Prostate gland (tissue), 2 donors: ENCODE data around the gene SPINT4. TPM values are rescaled to one million over a fixed set of nuclear protein-coding genes. Genes with fewer than 3 reads are reported as not detected.
"Not testable (repeated sequence)": the region's sequence is repeated elsewhere in the genome, so short reads cannot be mapped to it uniquely, and the experiment has no call there.

ENCODE experiments used
- DNase-seq: peaks from one replicate; pipeline ENCODE4 v3.0.0-alpha.2; 2019; ENCODE audit warnings: low spot score
- H3K27ac ChIP-seq, 2 donors: fragments of 200-600 bp; sonication (generic); 2 replicates each; pipeline ENCODE4 v1.5.1; 2017 to 2019
- H3K27me3 ChIP-seq: fragments of 200-600 bp; sonication (generic); replicated peaks from 2 replicates; pipeline ENCODE4 v1.5.1; 2019; ENCODE audit not compliant: insufficient read depth
- H3K36me3 ChIP-seq, 2 donors: fragments of 200-600 bp; sonication (generic); 1 replicate in 1 of 2; 2 replicates in 1 of 2; pipeline versions ENCODE4 v1.5.1 to v1.8.1; 2017 to 2019
- H3K4me1 ChIP-seq: fragments of 200-600 bp; sonication (generic); replicated peaks from 2 replicates; pipeline ENCODE4 v1.5.1; 2019
- H3K4me3 ChIP-seq, 2 donors: fragments of 200-600 bp; sonication (generic); 2 replicates each; pipeline ENCODE4 v1.5.1; 2017 to 2019
- H3K9me3 ChIP-seq: fragments of 200-600 bp; sonication (generic); 2 replicates; pipeline ENCODE4 v1.5.1; 2017
- CTCF ChIP-seq, 4 experiments: fragments of 200-600 bp in 2 of 4; fragments of 450-650 bp in 2 of 4; sonication (generic) in 2 of 4; IDR thresholded peaks; 1 replicate in 3 of 4; 2 replicates in 1 of 4; pipeline ENCODE4 v1.5.1; 2016 to 2019; ENCODE audit warnings: antibody characterized with exemption in 4 of 4, mild to moderate bottlenecking in 2 of 4, moderate library complexity in 2 of 4
- POLR2A ChIP-seq: fragments of 450-650 bp; IDR thresholded peaks from one replicate; pipeline ENCODE4 v1.6.1; 2016; ENCODE audit warnings: antibody characterized with exemption, mild to moderate bottlenecking
- POLR2AphosphoS5 ChIP-seq: sonication (generic); formaldehyde crosslinking; IDR thresholded peaks from one replicate; pipeline ENCODE4 v1.6.1; 2017; ENCODE audit warnings: antibody characterized with exemption
- WGBS: methylation state at CpG from one replicate; pipeline ENCODE4 v1.1.5; 2018; 5-methylcytosine and 5-hydroxymethylcytosine counted together
- intact Hi-C: fragments of 100-400 bp; cut with DNase I; formaldehyde crosslinking; loops from one replicate; pipeline ENCODE4 v1.14.2; 2022
- total RNA-seq, 2 donors: library from RNA; depleted of rRNA; stranded (reverse); fragments of >200 nt; gene quantifications; one replicate each; pipeline ENCODE4 v1.1.0, GENCODE V29; 2016

SPINT4 gene
- total RNA-seq, 2 donors from 2014 or later = not detected

- intact Hi-C loops = no loop called here
- Histone ChIP-seq H3K4me3 (no peak overlapping the region), H3K27ac (no peak overlapping the region), H3K36me3 (no peaks in the 10 kb centered on the region), H3K9me3 (no peaks in the 10 kb centered on the region), H3K4me1 (no peaks in the 10 kb centered on the region), H3K27me3 (no peaks in the 10 kb centered on the region)
- DNase-seq = no peak
- 50% methylated on average over 4 of the region's 4 CpGs for WGBS
- no peak for TF ChIP-seq POLR2A
- no peak for TF ChIP-seq CTCF (IDR thresholded peaks at IDR 0.05)
- TF ChIP-seq POLR2AphosphoS5 = no peak
Measured at GRCh38 chr20:45701104-45701503, 21.0 kb upstream of the SPINT4 start.

DNA sequence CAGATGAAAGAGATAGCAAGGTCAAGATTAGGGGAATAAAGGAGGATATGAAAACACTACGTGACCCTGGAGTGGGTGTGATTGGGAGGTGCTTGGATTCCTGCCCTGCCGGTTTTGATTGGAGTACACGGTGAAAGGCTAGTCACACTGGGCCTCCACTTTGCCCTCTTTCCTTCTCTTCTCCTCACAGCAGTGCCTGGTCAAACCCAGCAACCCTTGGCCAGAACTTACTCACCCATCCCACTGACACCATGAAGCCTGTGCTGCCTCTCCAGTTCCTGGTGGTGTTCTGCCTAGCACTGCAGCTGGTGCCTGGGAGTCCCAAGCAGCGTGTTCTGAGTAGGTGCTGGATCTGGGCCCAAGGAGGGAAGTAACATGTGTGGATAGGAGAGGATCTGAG lies 20.3 kb upstream of the SPINT4 start, which contains the start of gene WFDC13:
TSS of gene WFDC13 (plus strand) at position 166 of the 400 bp plus-strand sequence. CDS start at position 252, 86 bp downstream.
- 51% methylated on average over 4 of the region's 4 CpGs for WGBS
- DNase-seq = no peak
- TF ChIP-seq CTCF (IDR thresholded peaks at IDR 0.05) (no peak), POLR2AphosphoS5 (no peak), POLR2A (no peak)
- Histone ChIP-seq H3K27me3 (no peaks in the 10 kb centered on the region), H3K27ac (no peak within 1 kb of the TSS), H3K4me1 (no peaks in the 10 kb centered on the region), H3K9me3 (no peaks in the 10 kb centered on the region), H3K36me3 (no peaks in the 10 kb centered on the region), H3K4me3 (no peak within 1 kb of the TSS)
- intact Hi-C loops = no loop called here

GRCh38 chr20:45704969-45705637 lies 17.0 kb upstream of the SPINT4 start, which contains the start of gene WFDC10B:
Gene WFDC10B (minus strand): TSS chr20:45705019. CDS start chr20:45685992, 19,027 bp downstream.
- 92% methylated on average over 1 of the region's 1 CpG for WGBS
- no peaks in the 10 kb centered on the region for H3K9me3 ChIP-seq
- H3K36me3 ChIP-seq = no peaks in the 10 kb centered on the region
- H3K27ac ChIP-seq = no peak within 1 kb of the TSS
- intact Hi-C loops = no loop called here
- no peak within 1 kb of the TSS for H3K4me3 ChIP-seq
- TF ChIP-seq POLR2A (no peak), CTCF (IDR thresholded peaks at IDR 0.05) (no peak), POLR2AphosphoS5 (no peak)
- DNase-seq = no peak
- H3K4me1 ChIP-seq = no peaks in the 10 kb centered on the region
- no peaks in the 10 kb centered on the region for H3K27me3 ChIP-seq

DNA sequence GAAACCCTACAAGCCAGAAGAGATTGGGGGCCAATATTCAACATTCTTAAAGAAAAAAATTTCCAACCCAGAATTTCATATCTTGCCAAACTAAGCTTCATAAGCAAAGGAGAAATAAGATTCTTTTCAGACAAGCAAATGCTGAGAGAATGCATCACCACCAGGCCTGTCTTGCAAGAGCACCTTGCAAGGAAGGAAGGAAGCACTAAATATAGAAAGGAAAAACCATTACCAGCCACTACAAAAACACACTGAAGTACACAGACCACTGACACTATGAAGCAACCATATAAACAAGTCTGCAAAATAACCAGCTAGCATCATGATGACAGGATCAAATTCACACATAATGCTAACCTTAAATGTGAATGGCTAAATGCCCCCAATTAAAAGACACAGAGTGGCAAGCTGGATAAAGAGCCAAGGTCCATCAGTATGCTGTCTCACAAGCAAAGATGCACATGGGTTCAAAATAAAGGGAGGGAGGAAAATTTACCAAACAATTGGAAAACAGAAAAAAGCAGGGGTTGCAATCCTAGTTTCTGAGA lies 5.9 kb upstream of the SPINT4 start:
- H3K36me3 ChIP-seq, H3K4me3 ChIP-seq, H3K4me1 ChIP-seq, H3K27ac ChIP-seq, intact Hi-C loops, H3K9me3 ChIP-seq, DNase-seq, H3K27me3 ChIP-seq: not testable (repeated sequence)

DNA sequence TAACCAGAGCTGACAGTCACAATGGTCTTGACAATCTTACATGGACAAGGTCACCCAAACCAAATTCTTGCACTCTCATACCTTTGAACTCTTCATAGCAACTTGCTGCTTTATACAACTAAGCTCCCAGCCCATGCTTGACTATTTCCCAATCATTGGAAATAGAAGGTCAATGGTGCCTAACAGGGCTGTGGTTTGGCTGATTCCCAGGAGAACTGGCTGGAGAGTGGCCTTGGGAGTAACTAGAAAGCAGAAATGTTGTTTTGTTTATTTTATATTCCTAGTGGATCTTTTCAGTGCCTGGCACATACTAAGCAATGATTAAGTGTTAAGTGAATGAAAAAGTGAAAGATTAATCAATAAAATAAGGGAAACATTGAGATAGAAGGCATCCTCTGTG lies 3.0 kb downstream of the SPINT4 start:
- Histone ChIP-seq H3K4me3 (no peak overlapping the region), H3K36me3 (no peaks in the 10 kb centered on the region), H3K27ac (no peak overlapping the region), H3K4me1 (no peaks in the 10 kb centered on the region), H3K9me3 (no peaks in the 10 kb centered on the region), H3K27me3 (no peaks in the 10 kb centered on the region)
- intact Hi-C loops = no loop called here
- no peak for DNase-seq
- no peak for TF ChIP-seq POLR2AphosphoS5
- no peak for TF ChIP-seq CTCF (IDR thresholded peaks at IDR 0.05)
- TF ChIP-seq POLR2A = no peak
